Midbrain (tissue), 1 donor: ENCODE results near the gene CTDNEP1.

ENCODE experiments used
- DNase-seq: peaks from one replicate; lab custom pipeline; 2025; lab: John Stamatoyannopoulos, UW

The CTDNEP1 gene

DNA sequence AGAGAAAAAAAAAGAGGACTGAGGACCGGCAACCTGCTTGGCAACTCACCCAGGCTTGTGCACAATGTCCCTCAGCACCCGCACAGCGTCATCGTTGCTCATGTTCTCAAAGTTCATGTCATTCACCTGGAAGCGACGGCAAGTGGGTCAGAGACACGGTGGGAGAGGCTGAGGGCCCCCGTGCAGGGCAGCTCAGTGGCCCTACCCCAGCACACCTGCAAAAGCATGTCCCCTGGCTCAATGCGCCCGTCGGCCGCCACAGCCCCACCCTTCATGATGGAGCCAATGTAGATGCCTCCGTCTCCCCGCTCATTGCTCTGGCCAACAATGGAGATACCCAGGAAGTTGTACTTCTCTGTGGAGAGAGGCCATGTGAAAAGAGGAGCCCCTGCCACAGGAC lies 22.6 kb downstream of the CTDNEP1 start:
- no peak for DNase-seq

DNA sequence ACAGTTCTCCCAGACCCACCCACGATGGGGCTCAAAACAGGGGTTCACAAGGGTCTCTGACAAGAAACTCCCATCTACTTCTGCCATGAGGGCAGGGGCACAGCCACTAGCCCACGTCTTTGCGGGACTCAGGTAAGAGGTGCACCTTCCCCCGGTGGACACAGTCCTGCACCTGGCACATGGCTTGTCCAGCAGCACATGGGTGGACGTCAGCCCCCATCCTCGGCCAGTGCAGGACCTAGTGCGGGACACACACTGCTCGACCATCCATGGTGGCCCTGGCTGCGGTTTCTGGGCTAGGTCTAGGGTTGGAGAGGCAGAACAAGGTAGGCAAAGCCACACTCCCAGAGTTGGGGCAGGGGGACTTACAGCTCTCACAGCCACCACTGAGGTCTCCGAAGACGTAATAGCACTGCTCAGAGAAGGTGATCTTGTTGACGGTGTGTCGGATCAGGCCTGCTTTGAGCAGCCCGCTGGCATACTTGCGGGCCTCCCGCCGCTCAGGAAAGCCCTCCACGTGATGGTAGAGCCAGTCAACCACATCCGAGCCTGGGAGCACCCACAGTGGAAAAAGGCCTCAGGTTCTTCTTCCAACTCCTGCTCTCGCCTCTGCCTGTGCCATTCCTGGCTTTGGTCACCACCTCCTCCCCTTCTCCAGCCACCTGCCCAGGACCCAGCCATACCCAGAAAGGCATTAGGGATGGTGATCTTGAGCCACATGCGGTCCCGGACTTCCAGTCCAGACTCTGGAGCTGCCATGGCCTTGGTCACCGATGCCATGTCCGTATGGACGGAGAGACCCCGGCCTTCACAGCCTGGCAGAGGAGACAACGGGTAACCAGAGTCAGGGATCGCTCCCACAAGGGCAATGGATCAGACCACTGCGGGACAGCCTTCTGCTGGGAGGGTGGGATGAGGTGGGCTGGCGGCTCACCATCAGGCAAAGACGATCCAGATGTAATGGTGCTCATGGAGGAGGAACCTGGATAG lies 24.5 kb downstream of the CTDNEP1 start:
- DNase-seq, result no peak

DNA sequence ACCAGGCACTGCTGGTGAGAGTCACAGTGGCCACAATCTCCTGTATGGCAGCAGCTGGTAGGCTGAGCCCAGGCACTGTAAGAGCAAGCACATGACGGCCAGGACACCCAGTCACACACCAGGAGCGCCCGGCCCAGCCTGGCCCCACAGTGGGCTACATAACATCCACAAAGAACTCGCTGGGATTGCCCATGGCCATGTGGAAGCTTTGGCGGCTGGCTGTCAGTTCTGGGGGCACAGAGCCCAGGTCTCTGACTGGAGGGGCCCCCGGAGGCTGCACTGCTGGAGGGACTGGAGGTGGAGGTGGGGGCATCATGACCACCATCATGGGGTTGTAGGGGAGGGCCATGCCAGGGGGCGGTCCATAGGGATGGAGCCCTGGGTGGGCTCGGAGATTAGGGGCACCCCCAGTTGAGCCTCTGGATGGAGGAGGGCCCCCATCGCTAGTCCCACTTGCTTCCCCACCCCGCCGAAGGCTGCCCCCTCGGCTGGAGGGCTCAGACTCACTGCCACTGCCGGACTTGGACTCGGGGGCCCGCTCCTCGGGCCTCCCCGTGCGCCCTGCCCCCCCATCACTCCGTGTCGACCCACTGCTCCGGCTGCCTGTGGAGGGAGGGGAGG lies 25.7 kb downstream of the CTDNEP1 start:
- no peak for DNase-seq

DNA sequence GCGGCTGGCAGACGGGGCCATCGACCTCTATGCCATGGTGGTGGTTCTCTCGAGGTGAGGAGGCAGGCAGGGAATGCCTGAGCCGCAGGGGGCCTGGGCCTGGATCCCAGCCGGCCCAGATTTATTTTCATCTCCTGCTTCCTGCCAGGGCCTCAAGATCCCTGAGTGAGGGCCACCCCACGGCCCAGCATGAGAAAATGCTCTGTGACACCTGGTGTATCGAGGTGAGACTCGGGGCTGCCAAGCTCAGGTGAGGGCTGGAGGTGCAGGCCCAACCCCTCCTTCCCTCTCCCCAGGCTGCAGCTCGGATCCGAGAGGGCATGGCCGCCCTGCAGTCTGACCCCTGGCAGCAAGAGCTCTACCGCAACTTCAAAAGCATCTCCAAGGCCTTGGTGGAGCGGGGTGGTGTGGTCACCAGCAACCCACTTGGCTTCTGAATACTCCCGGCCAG lies 26.8 kb downstream of the CTDNEP1 start:
- DNase-seq, result no peak

DNA sequence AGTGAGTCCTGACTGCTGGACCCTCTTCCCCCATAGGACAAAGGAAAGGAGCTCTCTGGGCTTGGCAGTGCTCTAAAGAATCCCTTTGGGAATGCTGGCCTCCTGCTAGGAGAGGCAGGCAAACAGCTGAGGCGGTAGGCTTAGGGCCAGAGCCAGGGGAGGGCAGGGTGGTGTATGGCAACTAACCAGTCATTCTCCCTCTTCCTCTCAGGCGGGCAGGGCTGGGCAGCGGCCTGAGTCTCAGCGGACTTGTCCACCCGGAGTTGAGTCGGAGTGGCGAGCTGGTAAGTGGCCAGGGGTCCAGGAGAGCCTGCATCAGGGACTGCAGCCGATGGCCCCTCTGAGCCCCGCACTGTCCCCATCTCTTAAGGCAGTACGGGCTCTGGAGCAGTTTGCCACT lies 27.4 kb downstream of the CTDNEP1 start:
- no peak for DNase-seq

DNA sequence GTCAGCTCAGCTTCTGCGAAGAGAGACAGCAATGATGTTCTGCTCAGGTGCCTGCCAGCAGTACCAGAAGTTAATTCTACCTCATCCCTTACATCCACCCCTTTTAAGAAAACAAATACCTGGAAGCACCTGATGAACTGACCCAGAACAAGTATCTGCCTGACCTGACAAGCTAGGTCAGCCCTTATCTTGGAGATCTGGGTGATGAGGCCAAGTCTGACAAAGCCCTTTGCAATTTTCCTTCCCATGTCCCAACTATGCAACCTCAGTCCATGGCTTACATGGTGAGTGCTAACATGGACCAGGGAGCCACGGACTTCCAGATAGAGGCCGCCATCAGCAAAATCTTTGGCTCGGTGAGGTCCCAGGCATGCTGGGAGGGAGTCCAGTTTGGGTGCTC lies 28.2 kb downstream of the CTDNEP1 start:
- DNase-seq, result no peak

DNA sequence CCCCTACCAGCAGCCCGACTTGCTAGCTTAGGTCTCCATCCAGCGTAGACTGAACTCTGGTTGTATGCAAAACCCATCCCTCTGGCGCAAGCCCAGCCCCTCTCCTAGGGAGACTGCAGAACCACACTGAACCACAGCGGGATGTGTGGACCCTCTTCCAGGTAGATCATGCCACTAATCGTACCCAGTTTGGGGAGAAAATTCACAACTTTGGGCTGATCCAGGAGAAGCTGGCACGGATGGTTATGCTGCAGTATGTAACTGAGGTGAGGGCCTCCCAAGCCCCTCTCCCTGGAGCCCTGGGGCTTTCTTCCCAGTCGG lies 28.6 kb downstream of the CTDNEP1 start:
- no peak for DNase-seq

DNA sequence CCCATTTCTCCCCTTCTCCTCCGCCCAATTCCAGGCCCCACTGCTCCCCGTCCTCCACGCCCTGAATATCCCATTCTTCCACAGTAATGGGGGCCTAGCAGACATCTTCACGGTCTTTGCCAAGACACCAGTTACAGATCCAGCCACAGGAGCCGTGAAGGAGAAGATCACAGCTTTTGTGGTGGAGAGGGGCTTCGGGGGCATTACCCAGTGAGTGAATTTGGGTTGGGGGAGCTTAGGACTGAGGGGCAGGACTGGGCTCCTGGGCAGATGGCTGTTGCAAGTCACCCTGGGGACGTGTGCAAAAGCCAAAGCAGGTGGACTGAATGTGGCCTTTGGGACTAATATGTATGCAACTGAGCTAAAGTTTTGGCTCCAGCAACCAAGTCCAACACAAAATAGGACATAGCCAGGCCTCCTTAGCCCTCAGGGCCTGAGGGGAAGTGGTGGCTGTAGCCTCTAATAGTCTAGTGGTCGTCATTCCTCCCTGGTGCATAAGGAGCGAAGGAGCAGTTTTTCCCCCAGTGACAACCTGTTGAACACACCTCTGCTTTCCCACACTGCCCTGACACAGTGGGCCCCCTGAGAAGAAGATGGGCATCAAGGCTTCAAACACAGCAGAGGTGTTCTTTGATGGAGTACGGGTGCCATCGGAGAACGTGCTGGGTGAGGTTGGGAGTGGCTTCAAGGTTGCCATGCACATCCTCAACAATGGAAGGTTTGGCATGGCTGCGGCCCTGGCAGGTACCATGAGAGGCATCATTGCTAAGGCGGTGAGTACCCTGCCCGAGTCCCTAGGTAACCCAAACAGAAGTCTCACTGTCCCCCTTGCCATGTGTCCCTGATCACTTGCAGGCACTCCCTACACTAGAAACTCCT lies 29.2 kb downstream of the CTDNEP1 start:
- DNase-seq, result no peak

DNA sequence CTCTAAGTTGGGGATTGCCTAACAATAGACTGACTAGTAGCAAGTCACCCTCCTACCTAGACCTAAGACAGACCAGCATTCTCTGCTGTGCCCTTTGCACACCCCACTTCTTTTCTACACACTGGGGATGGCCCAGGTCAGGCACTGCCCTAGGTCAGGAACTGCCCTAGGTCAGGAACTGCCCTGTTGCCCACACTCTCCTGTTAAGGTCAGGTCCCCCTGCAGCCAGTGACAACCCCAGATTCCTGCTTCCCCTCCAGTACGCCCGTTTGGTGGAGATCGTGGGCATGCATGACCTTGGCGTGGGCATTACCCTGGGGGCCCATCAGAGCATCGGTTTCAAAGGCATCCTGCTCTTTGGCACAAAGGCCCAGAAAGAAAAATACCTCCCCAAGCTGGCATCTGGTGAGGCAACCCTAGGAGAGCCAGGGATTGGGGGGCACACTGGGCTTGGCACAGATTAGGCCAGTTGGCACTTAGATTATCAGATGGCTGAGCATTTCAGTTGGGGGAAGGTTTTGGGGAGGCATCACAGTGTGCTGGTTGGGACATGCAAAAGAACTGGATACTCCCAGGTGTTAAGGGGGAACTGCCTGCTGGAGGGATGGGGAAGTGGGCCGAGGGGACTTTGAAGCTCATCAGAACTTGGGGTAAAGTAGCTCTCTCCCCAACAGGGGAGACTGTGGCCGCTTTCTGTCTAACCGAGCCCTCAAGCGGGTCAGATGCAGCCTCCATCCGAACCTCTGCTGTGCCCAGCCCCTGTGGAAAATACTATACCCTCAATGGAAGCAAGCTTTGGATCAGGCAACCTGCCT lies 30.0 kb downstream of the CTDNEP1 start:
- no peak for DNase-seq

DNA sequence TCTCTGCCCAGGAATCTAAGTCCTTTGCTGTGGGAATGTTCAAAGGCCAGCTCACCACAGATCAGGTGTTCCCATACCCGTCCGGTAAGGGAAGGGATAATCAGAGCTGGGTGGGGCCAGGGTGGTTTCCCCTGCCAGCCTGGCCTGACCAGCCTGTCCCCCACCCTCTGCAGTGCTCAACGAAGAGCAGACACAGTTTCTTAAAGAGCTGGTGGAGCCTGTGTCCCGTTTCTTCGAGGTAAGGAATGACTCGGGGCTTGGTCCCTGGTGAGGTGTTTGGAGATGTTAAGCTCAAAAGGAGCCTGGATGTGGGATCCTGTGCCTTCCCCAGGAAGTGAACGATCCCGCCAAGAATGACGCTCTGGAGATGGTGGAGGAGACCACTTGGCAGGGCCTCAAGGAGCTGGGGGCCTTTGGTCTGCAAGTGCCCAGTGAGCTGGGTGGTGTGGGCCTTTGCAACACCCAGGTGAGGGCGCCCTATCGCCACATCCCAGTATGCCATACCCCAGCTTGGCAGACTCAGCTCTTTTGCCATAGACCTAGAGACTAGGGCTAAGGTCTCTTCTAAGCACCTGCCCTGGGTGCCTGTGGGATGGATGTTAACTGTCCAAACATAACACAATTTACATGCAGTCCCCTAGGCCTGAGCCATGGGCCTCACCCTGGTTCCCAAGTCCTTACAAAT lies 30.8 kb downstream of the CTDNEP1 start:
- no peak for DNase-seq

DNA sequence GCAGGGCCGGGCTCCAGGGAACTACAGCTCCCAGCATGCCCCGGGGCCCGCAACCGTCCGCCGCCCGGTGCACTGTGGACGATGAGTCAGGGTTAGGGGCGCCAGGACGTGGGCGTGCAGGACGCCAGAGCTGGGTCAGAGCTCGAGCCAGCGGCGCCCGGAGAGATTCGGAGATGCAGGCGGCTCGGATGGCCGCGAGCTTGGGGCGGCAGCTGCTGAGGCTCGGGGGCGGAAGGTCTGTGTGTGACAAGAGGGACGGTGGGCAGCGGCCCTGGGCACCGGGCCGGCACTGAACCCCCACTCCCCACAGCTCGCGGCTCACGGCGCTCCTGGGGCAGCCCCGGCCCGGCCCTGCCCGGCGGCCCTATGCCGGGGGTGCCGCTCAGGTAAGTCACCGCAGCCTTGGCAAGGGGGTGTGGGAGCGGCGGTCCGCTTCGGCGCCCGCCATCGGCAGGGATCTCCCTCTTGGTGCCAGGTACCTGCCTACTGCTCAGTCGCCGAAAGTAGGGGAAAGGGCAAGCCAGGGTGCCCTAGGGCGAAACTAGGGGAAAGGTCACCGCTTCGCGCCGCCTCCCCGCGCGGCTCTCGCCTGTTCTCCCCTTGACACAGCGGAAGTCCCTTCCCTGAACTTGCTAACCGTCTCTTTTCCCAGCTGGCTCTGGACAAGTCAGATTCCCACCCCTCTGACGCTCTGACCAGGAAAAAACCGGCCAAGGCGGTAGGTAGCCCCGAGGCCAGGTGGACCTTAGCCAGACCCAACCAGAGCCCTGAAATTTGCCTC lies 31.5 kb downstream of the CTDNEP1 start, which contains the start of the genes ACADVL and DLG4:
ACADVL (plus strand) TSS at position 127 of the 781 bp plus-strand sequence; CDS start at position 174, 47 bp downstream.
DLG4 (minus strand) TSS at position 25 of the 781 bp plus-strand sequence.
- DNase-seq, result peak; percentile 89

DNA sequence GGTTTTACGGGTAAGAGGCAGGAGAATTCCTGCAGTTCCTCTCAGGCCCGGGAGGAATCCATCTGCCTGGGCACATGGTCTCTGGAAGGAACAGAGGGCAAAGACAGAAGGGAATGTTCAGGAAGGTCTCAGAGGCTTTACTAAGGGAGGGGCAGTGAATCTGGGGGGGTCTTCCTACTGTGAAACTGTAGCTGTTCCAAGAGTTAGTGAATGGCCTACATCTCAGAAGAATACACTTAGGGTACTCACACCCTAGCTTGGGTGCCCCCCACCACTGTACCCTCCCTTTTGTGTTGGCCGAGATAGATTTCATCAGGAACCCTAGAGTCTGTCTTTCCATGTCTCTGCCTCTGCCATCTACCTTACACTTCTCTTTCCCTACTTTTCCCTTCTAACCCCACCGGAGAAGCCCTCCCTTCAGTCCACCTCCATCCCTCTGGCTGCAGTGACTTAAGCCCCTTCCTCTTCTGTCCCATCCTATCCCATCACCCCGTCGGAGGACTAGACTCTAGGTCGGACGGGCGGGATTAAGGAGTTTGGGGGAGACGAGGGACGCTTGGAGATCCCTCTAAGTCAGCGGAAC lies 32.2 kb downstream of the CTDNEP1 start:
- DNase-seq, result no peak

DNA sequence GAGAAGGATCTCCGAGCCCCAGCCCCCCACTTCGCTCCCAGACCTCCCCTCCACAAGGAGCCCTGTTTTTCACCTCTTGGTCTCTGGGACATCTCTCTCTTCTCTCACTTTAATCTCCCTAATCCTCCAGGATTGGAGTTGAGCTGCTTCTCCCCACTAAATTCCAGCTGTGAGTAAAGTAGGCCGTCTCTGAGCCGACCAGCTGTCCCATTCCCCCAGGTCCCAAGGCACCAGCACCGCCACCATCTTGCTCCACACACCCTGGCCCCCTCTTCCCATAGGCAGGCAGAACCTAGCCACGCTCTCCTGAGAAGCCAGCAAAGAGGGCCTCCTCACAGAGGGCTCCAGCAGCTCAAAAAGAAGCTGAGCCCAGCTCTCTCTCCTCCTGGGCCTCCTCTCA lies 32.8 kb downstream of the CTDNEP1 start:
- no peak for DNase-seq

DNA sequence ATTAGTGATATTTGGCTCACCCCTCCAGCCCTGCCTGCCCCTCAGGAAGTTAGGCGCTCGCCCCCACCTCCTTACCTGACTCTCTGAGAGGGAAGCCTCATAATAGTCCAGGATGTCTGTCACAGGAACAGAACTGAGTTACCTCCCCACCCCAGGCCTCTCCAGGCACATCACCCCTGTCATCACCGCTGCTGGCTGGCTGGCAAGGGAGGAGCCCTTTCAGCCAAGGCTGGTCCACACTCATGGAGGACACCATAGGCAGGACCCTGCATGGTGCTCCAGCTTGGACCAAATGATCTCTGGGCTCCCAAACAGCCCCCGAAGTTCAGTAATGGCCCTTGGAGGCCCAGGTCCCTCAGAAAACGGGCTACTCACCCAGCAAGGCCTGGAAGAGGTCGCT lies 33.4 kb downstream of the CTDNEP1 start:
- no peak for DNase-seq

DNA sequence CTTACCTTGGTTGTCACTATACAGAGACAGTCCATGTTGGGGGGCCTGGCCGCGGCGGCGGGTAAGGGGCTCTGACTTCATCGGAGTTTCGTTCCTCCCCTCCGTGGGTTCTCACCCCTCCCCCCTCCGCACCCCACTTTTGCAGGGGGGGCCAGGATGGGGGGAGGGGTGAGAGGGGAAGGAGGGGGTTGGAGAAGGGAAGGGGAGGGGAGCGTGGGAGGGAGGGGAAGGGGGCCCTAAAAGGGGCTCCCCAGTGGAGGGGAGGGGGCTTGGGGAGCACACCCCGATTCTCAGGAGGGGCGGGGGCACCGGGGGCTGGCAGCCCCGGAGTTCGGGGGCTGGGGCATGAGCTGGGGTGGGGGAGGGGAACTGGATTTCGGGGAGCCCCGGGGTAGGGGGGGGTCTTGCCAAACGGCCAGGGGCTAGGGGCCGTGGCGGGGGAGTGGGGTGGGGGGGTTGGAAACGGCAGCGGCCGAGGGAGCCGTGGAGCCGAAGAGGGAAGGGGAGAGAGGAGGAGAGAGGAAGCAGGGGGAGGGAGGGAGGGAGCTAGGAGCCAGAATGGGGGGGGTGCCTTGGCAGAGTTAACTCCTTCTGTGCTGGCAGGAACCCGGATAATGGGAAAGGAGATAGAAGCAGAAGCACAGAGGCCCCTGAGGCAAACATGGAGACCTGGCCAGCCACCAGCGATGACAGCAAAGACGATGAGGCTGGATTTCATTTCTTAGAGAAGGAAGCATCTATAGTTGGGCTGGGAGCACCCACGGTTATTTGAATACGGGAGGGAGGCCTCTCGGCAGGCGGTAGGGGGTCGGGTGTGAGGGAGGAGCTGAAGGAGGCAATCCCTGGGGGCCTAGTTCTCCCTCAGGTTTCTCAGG lies 34.2 kb downstream of the CTDNEP1 start:
- DNase-seq, result no peak

DNA sequence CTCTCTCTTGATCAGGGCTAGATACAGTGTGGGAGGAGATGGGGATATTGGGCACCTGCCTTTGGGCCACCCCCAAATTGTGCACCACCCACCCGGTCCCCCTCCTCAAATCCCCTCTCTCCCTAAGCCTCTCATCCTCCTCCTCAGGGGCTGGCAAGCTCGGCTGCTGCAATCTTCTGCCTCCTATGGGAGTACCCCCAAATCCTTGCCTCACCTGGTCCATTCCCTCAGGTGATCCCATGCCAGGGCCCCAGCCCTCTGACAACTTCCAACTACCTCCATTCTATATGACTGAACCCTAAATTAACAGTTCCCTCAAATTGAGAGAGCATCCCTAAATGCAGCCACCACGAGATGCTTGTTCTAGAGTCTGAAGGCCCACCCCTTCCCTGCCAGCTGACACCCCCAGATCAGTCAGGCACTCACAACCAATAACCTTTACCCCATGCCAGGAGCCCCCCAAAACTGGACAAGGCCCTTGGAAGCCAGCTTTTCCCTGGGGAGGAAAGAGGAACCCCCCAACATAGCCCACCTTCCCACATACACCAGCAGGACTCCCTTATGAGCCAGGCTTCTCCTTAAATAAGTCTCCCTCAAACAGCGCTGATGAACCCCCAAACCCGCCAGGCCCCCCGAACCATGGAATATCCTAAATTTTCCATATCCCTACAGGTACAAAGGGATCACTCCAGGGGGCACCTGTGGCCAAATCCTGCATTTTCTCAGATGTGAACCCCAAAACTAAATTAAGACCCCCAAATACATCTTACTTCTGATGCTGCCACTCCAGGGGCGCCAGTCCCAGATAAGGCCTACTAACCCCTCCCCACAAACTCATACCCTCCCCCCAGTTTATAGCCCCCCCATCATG lies 35.1 kb downstream of the CTDNEP1 start:
- no peak for DNase-seq

DNA sequence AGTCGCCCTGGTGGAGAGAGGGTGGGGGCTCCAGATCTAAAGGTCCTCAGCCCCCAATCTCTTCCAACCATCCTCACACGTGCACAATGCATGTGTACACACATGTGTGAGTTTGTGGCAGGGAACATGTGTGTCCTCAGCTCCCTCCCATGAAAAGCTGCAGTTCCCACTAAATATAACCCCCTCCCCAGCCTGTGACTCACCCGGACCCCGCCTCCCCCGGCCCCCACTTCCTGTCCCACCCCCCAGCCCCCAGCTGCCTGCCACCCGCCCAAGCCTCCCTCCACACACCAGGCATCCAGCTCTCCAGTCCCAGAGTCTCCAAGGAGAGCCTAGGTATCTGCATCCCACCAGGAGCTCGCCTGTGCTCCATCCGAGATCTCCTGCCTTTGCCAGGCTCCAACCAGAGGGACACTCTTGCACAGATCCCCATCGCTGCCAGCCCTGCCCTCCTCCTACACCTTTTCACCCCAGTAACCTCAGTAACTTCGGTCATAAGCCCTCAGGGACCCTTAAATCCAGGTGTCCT lies 35.8 kb downstream of the CTDNEP1 start:
- no peak for DNase-seq
